OCI-LY1 (cell line): ENCODE data around the gene ZYX.

ENCODE experiments used
- H2AFZ ChIP-seq: fragments of 200-600 bp; sonication (generic), shearing (Covaris generic); 2 replicates; pipeline ENCODE4 v1.6.0; 2014; ENCODE audit warnings: antibody characterized with exemption, mild to moderate bottlenecking, low read length
- H3F3A ChIP-seq: fragments of 200-600 bp; sonication (generic), shearing (Covaris generic); 2 replicates; pipeline ENCODE4 v1.6.0; 2014; ENCODE audit warnings: mild to moderate bottlenecking, antibody characterized with exemption, low read length, moderate library complexity; ENCODE audit not compliant: insufficient read depth
- H3K27ac ChIP-seq: fragments of 200-600 bp; sonication (generic); 2 replicates; pipeline ENCODE4 v1.5.1; 2014; ENCODE audit warnings: low read length, mixed run types, mild to moderate bottlenecking, low read depth; ENCODE audit not compliant: poor library complexity, severe bottlenecking
- H3K27me3 ChIP-seq: fragments of 200-600 bp; sonication (generic); 2 replicates; pipeline ENCODE4 v1.6.0; 2014; ENCODE audit warnings: antibody characterized with exemption, mild to moderate bottlenecking, low read length, moderate library complexity; ENCODE audit not compliant: insufficient read depth
- H3K36me3 ChIP-seq: fragments of 200-600 bp; sonication (generic); 2 replicates; pipeline ENCODE4 v1.6.1; 2014; ENCODE audit warnings: mild to moderate bottlenecking, antibody characterized with exemption, low read length, moderate library complexity, mixed read lengths; ENCODE audit not compliant: insufficient read depth
- H3K4me1 ChIP-seq: fragments of 200-600 bp; sonication (generic); 2 replicates; pipeline ENCODE4 v1.5.1; 2014; ENCODE audit warnings: mild to moderate bottlenecking, low read length, moderate library complexity; ENCODE audit not compliant: insufficient read depth, severe bottlenecking
- H3K4me2 ChIP-seq: fragments of 200-600 bp; sonication (generic), shearing (Covaris generic); 2 replicates; pipeline ENCODE4 v1.6.1; 2014; ENCODE audit warnings: low read length
- H3K4me3 ChIP-seq: fragments of 200-600 bp; sonication (generic); 2 replicates; pipeline ENCODE4 v1.5.1; 2014; ENCODE audit warnings: low read length, low read depth, mild to moderate bottlenecking, mixed read lengths; ENCODE audit not compliant: poor library complexity, severe bottlenecking
- H3K79me2 ChIP-seq: fragments of 200-600 bp; shearing (Covaris generic); 2 replicates; pipeline ENCODE4 v1.6.1; 2016; ENCODE audit warnings: mixed run types, low read length, mixed read lengths; ENCODE audit not compliant: insufficient read depth
- H3K9ac ChIP-seq: fragments of 200-600 bp; sonication (generic), shearing (Covaris generic); 2 replicates; pipeline ENCODE4 v1.6.1; 2014; ENCODE audit warnings: mild to moderate bottlenecking, low read length, mixed read lengths
- H3K9me2 ChIP-seq: fragments of 200-600 bp; sonication (generic), shearing (Covaris generic); 2 replicates; pipeline ENCODE4 v1.6.1; 2014; ENCODE audit warnings: low read depth, mild to moderate bottlenecking, low read length, mixed read lengths
- H3K9me3 ChIP-seq: fragments of 200-600 bp; shearing (Covaris generic); 2 replicates; pipeline ENCODE4 v1.6.1; 2014; ENCODE audit warnings: low read length, mixed read lengths
- H4K20me1 ChIP-seq: fragments of 200-600 bp; sonication (generic), shearing (Covaris generic); 2 replicates; pipeline ENCODE4 v1.6.0; 2016; ENCODE audit warnings: mild to moderate bottlenecking, low read length; ENCODE audit not compliant: insufficient read depth
- EZH2 ChIP-seq: fragments of 200-600 bp; sonication (generic), shearing (Covaris generic); IDR thresholded peaks from 2 replicates; pipeline ENCODE4 v1.8.0; 2017; ENCODE audit warnings: borderline replicate concordance, mixed run types, mild to moderate bottlenecking, antibody characterized with exemption, low read length, moderate library complexity, mixed read lengths
- TF ChIP-seq, protein P1 (sequence below): fragments of 200-600 bp; sonication (generic), shearing (Covaris generic); IDR thresholded peaks from 2 replicates; pipeline ENCODE4 v1.5.1; 2017; ENCODE audit warnings: mild to moderate bottlenecking, antibody characterized with exemption, low read length, moderate library complexity, mixed read lengths

Gene ZYX

DNA sequence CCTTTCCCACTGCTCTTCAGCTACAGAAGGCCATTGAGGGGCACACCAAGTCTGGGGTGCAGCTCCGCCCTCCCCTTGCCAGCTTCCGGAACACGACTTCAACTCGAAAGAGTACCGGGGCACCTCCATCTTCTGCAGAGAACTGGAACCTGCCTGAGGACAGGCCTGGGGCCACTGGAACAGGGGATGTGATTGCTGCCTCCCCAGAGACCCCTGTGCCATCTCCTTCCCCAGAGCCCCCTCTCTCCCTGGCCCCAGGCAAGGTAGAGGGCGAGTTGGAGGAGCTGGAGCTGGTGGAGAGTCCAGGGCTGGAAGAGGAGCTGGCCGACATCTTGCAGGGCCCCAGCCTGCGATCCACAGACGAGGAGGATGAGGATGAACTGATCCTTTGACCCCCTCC is 29.6 kb upstream of the ZYX start:
- H3F3A ChIP-seq: no peaks in the 10 kb centered on the region
- H3K4me1 ChIP-seq: no peaks in the 10 kb centered on the region
- no peak overlapping the region for H2AFZ ChIP-seq

DNA sequence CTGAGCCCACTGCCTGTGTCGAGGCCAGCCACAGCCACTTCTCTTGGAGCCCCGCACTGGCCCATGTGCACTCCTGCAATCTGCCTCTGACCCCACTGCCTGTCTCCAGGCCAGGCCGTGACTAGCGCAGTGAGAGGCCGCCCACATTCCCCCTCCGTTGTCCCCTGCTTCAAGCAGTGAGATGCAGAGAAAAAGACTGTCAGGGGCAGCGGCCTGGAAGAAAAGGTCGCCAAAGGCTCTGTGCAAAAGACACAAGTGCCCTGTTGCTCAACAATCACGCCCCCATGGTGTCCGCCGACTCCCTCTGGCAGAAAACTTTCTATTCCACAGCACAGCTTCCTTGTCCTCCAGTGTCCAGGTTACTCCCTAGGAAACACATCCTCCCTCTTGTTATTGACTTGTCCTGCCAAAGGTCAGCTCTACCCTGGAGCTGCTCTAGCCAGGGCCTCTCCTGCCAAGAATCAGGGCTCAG is 28.6 kb upstream of the ZYX start:
- H3F3A ChIP-seq: no peaks in the 10 kb centered on the region
- no peak overlapping the region for H3K27ac ChIP-seq
- no peaks in the 10 kb centered on the region for H4K20me1 ChIP-seq
- no peak overlapping the region for H3K4me2 ChIP-seq
- H2AFZ ChIP-seq: no peak overlapping the region
- H3K4me1 ChIP-seq: no peaks in the 10 kb centered on the region
- no peak overlapping the region for H3K4me3 ChIP-seq
- no peaks in the 10 kb centered on the region for H3K36me3 ChIP-seq
- no peak for TF ChIP-seq EZH2
- TF ChIP-seq, protein P1, sequence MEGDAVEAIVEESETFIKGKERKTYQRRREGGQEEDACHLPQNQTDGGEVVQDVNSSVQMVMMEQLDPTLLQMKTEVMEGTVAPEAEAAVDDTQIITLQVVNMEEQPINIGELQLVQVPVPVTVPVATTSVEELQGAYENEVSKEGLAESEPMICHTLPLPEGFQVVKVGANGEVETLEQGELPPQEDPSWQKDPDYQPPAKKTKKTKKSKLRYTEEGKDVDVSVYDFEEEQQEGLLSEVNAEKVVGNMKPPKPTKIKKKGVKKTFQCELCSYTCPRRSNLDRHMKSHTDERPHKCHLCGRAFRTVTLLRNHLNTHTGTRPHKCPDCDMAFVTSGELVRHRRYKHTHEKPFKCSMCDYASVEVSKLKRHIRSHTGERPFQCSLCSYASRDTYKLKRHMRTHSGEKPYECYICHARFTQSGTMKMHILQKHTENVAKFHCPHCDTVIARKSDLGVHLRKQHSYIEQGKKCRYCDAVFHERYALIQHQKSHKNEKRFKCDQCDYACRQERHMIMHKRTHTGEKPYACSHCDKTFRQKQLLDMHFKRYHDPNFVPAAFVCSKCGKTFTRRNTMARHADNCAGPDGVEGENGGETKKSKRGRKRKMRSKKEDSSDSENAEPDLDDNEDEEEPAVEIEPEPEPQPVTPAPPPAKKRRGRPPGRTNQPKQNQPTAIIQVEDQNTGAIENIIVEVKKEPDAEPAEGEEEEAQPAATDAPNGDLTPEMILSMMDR: no peak
- H3K9ac ChIP-seq: no peak overlapping the region
- H3K79me2 ChIP-seq: no peaks in the 10 kb centered on the region
- H3K9me2 ChIP-seq: no peaks in the 10 kb centered on the region
- H3K27me3 ChIP-seq: 0 out of 2 replicates have a peak, but pooled peaks cover 18% of the 10 kb centered on the region
- H3K9me3 ChIP-seq: no peaks in the 10 kb centered on the region

More for the DNA sequence above, 29.6 kb upstream of the ZYX start:
- Histone ChIP-seq H3K4me2 (no peak overlapping the region), H3K9me2 (no peaks in the 10 kb centered on the region), H3K9me3 (no peaks in the 10 kb centered on the region), H4K20me1 (no peaks in the 10 kb centered on the region), H3K27me3 (0 out of 2 replicates have a peak, but pooled peaks cover 18% of the 10 kb centered on the region), H3K9ac (no peak overlapping the region), H3K36me3 (no peaks in the 10 kb centered on the region), H3K79me2 (no peaks in the 10 kb centered on the region), H3K4me3 (no peak overlapping the region), H3K27ac (no peak overlapping the region)
- TF ChIP-seq, protein P1: no peak
- no peak for TF ChIP-seq EZH2

DNA sequence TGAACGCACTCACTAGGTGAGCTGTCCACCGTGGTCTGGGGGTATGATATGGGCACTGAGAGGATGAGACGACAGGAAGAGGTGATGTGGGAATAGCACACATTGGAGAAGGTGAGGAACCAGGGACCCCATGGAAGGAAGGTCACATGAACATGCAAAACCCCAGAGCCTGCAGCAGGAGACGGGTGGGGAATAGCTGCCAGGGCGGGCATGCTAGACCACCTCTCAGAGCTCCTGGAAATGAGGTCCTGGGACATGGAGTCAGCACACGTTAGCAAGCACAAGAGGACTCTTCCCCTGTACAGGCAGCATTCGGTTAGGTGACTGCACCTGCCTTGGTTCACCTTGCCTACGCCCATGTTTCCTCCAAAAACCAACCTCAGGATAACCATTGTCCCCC is 26.8 kb upstream of the ZYX start:
- Histone ChIP-seq H3K79me2 (no peaks in the 10 kb centered on the region), H3K27ac (no peak overlapping the region), H3K4me1 (no peaks in the 10 kb centered on the region), H3F3A (no peaks in the 10 kb centered on the region), H3K27me3 (0 out of 2 replicates have a peak, but pooled peaks cover 9% of the 10 kb centered on the region), H3K9ac (no peak overlapping the region), H3K36me3 (no peaks in the 10 kb centered on the region), H2AFZ (no peak overlapping the region), H3K4me2 (no peak overlapping the region), H4K20me1 (no peaks in the 10 kb centered on the region), H3K4me3 (no peak overlapping the region), H3K9me2 (no peaks in the 10 kb centered on the region), H3K9me3 (no peaks in the 10 kb centered on the region)
- TF ChIP-seq EZH2: no peak
- TF ChIP-seq, protein P1: no peak
